A549 treated with AZD9567 at 1 μM for 4 hours (cell line): ENCODE data around the gene RFFL. TPM values are rescaled to one million over a fixed set of nuclear protein-coding genes. Genes with fewer than 3 reads are reported as not detected.

Experiments
- total RNA-seq: library from RNA; stranded (reverse); fragments of 200-300 nt; extraction: Qiagen RNA extraction; gene quantifications from 5 replicates; pipeline ENCODE4 v1.2.3, GENCODE V29; 2022; ENCODE audit not compliant: insufficient read depth

Gene RFFL, protein sequence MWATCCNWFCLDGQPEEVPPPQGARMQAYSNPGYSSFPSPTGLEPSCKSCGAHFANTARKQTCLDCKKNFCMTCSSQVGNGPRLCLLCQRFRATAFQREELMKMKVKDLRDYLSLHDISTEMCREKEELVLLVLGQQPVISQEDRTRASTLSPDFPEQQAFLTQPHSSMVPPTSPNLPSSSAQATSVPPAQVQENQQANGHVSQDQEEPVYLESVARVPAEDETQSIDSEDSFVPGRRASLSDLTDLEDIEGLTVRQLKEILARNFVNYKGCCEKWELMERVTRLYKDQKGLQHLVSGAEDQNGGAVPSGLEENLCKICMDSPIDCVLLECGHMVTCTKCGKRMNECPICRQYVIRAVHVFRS
- total RNA-seq, result 33.3 to 46.1 TPM (median 44.6 TPM) in 5 replicates

GRCh38 chr17:35063514-35064223 lies at the start of gene RFFL:
RFFL (minus strand) TSS chr17:35063707; CDS start chr17:35026553, 37,154 bp downstream.

DNA sequence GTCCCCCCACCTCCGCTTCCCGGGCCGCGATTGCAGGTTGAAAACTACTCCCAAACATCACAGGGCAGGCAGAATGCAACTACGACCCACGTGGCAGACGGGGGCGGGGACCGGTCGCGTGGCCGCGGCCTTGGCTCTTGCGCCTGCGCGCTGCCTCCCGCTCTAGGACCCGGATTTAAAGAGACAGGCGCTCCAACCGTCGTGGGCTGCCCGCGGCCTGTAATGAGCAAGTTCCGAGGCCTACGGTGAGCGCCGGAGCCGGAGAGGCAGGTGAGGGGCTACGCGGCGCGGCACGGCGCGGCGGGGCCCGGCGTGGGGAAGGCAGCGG lies 83.2 kb downstream of the RFFL start, which contains the start of gene LIG3:
LIG3 (plus strand) TSS at position 160 of the 328 bp plus-strand sequence. CDS start 2,494 bp downstream, outside the sequence.

GRCh38 chr17:34961093-34961911 lies 102.2 kb downstream of the RFFL start, which contains the start of the genes CCT6B and ZNF830:
CCT6B (minus strand) TSS chr17:34961460; CDS start chr17:34961393, 67 bp downstream.
ZNF830 (plus strand) TSS chr17:34961540; CDS start chr17:34961567, 27 bp downstream.

Other genes starting within 250 kb of the RFFL start
- gene CCT6B, start 102.2 kb downstream of the RFFL start, total RNA-seq, result 1.2 to 2.2 TPM (median 1.7 TPM) in 5 replicates
- gene ZNF830, start 102.2 kb downstream of the RFFL start, total RNA-seq, result 13.2 to 19.2 TPM (median 15.6 TPM) in 5 replicates
- 14.5 to 38.6 TPM (median 16.5 TPM) in 5 replicates for gene LIG3, start 83.2 kb downstream of the RFFL start, total RNA-seq
- gene RAD51D, start 56.2 kb upstream of the RFFL start, total RNA-seq, result 24.6 to 34.3 TPM (median 27.8 TPM) in 5 replicates
- 0.06 to 0.09 TPM (median 0.08 TPM) in 4 of 5 replicates, not detected in the other for gene FNDC8, start 57.9 kb upstream of the RFFL start, total RNA-seq
- 33.9 to 36.9 TPM (median 36.6 TPM) in 5 replicates for gene NLE1, start 78.6 kb upstream of the RFFL start, total RNA-seq
- not detected in 5 replicates for gene UNC45B, start 84.1 kb upstream of the RFFL start, total RNA-seq
- not detected in 5 replicates for gene SLC35G3, start 130.7 kb upstream of the RFFL start, total RNA-seq
- 3.7 to 4.6 TPM (median 3.9 TPM) in 5 replicates for gene SLFN5, start 179.4 kb upstream of the RFFL start, total RNA-seq